Osteoblast (primary cell): ENCODE measurements around the gene CIAO3. TPM values are rescaled to one million over a fixed set of nuclear protein-coding genes. Genes with fewer than 3 reads are reported as not detected.

Experiments used
- DNase-seq: peaks from one replicate; pipeline ENCODE4 v3.0.0; 2011; ENCODE audit warnings: low spot score, mixed read lengths; ENCODE audit not compliant: insufficient read length; ENCODE audit errors: missing footprints
- H2AFZ ChIP-seq: 2 replicates; pipeline ENCODE4 v1.6.0; 2011; ENCODE audit warnings: mild to moderate bottlenecking, low read length
- H3K27ac ChIP-seq: 2 replicates; pipeline ENCODE4 v1.5.1; 2011; ENCODE audit warnings: mild to moderate bottlenecking, low read depth, low read length, moderate library complexity
- H3K27me3 ChIP-seq: 2 replicates; pipeline ENCODE4 v1.6.0; 2012; ENCODE audit warnings: mild to moderate bottlenecking, control low read depth, inconsistent platforms, low read length, moderate library complexity; ENCODE audit not compliant: insufficient read depth
- H3K36me3 ChIP-seq: 2 replicates; pipeline ENCODE4 v1.5.1; 2011; ENCODE audit warnings: mild to moderate bottlenecking, low read length, control low read depth, moderate library complexity; ENCODE audit not compliant: insufficient read depth
- H3K4me1 ChIP-seq: 2 replicates; pipeline ENCODE4 v1.5.1; 2011; ENCODE audit warnings: mild to moderate bottlenecking, low read length, control low read depth, moderate library complexity; ENCODE audit not compliant: insufficient read depth
- H3K4me2 ChIP-seq: 2 replicates; pipeline ENCODE4 v1.6.0; 2011; ENCODE audit warnings: mild to moderate bottlenecking, low read length; ENCODE audit not compliant: insufficient read depth
- H3K4me3 ChIP-seq: fragments of 200-600 bp; sonication (generic); 3 replicates; pipeline ENCODE4 v1.5.1; 2012; ENCODE audit warnings: mild to moderate bottlenecking, low read length, inconsistent platforms; ENCODE audit not compliant: insufficient read depth
- H3K79me2 ChIP-seq: 2 replicates; pipeline ENCODE4 v1.6.0; 2012; ENCODE audit warnings: mild to moderate bottlenecking, low read length, control low read depth, inconsistent platforms; ENCODE audit not compliant: insufficient read depth
- H3K9me3 ChIP-seq: 2 replicates; pipeline ENCODE4 v1.5.1; 2011; ENCODE audit warnings: low read depth, low read length, control low read depth
- H4K20me1 ChIP-seq: 2 replicates; pipeline ENCODE4 v1.6.0; 2012; ENCODE audit warnings: mild to moderate bottlenecking, low read length, control low read depth; ENCODE audit not compliant: insufficient read depth
- total RNA-seq: library from RNA; depleted of rRNA; stranded (reverse); fragments of >200 nt; gene quantifications from 2 replicates; pipeline ENCODE4 v1.2.3, GENCODE V29; 2012
- TF ChIP-seq, protein P1 (sequence below): IDR thresholded peaks from 2 replicates; pipeline ENCODE4 v1.5.1; 2011; ENCODE audit warnings: mild to moderate bottlenecking, low read depth, low read length, moderate library complexity; ENCODE audit errors: extremely low read depth

CIAO3 gene
- total RNA-seq, 1 donor: 32.2 TPM

DNA sequence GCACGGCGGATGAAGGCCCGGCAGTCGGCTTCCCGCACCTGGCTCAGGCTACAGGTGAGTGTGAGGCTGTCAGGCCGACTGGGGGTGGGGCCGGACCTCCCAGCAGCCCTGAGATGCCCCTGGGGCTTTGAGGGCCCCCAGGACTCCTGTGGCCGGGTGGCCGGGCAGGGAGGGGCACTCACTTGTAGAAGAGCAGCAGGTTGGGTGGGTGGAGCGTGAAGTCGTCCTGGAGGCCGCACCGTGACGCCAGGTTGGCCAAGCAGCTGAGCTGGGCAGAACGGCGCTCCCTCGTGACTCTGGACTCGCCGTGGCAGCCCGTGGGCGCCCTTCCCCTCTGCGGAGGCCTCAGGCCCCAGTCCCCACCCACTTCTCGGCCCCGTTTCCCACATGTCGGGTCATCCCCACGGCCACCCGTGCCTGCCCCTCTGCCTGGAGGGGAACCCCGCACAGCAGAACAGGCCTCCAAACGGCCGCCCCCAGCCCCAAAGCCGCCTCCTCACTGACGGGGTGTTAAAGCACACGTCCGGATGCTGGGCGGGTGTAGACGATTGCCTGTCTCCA, 34.5 kb upstream of the CIAO3 start:
- H3K27ac ChIP-seq: no peak overlapping the region
- no peaks in the 10 kb centered on the region for H4K20me1 ChIP-seq
- H3K4me2 ChIP-seq: no peak overlapping the region
- H3K4me3 ChIP-seq: no peak overlapping the region
- no peak overlapping the region for H2AFZ ChIP-seq
- no peaks in the 10 kb centered on the region for H3K79me2 ChIP-seq
- no peaks in the 10 kb centered on the region for H3K4me1 ChIP-seq
- DNase-seq: no peak
- H3K27me3 ChIP-seq: no peaks in the 10 kb centered on the region
- no peaks in the 10 kb centered on the region for H3K36me3 ChIP-seq
- TF ChIP-seq, protein P1, sequence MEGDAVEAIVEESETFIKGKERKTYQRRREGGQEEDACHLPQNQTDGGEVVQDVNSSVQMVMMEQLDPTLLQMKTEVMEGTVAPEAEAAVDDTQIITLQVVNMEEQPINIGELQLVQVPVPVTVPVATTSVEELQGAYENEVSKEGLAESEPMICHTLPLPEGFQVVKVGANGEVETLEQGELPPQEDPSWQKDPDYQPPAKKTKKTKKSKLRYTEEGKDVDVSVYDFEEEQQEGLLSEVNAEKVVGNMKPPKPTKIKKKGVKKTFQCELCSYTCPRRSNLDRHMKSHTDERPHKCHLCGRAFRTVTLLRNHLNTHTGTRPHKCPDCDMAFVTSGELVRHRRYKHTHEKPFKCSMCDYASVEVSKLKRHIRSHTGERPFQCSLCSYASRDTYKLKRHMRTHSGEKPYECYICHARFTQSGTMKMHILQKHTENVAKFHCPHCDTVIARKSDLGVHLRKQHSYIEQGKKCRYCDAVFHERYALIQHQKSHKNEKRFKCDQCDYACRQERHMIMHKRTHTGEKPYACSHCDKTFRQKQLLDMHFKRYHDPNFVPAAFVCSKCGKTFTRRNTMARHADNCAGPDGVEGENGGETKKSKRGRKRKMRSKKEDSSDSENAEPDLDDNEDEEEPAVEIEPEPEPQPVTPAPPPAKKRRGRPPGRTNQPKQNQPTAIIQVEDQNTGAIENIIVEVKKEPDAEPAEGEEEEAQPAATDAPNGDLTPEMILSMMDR: no peak
- no peaks in the 10 kb centered on the region for H3K9me3 ChIP-seq

DNA sequence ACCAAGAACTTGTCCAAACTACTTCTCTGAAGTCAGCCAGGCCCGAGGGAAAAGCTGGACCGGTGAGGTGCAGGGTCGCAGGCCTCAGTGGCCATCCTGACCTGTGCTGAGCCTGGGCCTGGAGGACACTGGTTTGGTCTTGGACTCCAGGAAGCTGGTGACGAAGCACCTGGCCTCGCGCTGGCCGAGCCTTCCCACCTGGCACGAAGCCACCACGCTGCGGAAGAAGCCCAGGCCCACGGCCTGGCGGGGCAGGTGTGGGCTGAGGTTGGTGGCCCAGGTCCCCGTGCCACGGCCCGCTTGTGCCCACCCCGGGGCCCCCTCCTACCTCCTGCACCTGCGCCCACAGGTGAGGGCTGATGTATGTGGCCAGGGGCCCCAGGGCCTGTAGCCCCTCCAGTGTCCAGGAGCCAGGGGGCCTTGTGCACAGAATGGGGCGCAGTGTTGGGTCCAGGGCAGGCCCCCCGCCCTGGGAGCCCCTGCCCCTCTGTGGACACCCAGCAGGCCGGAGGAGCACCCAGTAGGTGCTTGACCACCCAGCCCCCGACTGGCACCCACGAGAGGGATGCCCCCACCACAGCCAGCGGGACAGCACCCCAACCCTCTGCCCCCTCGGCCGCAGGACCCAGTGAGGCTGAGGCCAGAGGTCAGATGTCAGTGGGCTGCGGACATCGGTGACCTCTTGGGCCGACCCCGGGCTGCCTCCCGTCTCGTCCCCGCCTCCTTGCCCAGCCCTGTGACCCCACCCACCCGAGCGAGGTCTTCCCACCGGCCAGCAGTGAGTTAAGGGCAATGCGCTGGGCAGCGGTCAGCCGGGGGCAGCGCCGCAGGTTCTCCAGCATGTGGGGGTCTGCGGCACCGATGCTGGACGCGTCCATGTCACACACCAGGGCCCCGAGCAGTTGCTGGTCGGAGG, 33.5 kb upstream of the CIAO3 start:
- TF ChIP-seq, protein P1: no peak
- DNase-seq: no peak
- Histone ChIP-seq H3K36me3 (no peaks in the 10 kb centered on the region), H3K4me2 (no peak overlapping the region), H2AFZ (no peak overlapping the region), H4K20me1 (no peaks in the 10 kb centered on the region), H3K9me3 (no peaks in the 10 kb centered on the region), H3K27ac (no peak overlapping the region), H3K27me3 (no peaks in the 10 kb centered on the region), H3K4me1 (no peaks in the 10 kb centered on the region), H3K4me3 (no peak overlapping the region), H3K79me2 (no peaks in the 10 kb centered on the region)

DNA sequence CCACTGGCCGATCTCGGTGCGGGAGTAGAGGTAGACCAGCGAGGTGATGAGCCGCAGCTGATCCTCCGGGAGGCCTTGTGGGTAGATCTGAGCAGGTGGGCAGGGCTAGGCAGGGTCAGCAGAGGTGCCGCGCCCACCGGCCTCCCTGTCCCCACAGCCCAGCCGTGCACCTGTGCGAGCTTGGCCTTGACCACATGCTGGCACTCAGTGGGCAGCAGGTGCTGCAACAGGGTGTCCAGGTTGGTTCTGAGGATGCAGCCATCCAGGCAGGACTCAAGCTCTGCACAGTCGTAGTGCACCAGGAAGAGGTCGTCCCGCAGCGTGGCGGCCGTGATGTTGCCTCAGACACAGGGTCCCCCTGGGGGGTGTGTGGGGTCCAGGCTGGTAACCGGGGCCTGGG, 32.2 kb upstream of the CIAO3 start:
- Histone ChIP-seq H3K36me3 (no peaks in the 10 kb centered on the region), H2AFZ (no peak overlapping the region), H3K4me2 (no peak overlapping the region), H3K27ac (no peak overlapping the region), H3K27me3 (no peaks in the 10 kb centered on the region), H3K4me3 (no peak overlapping the region), H4K20me1 (no peaks in the 10 kb centered on the region), H3K79me2 (no peaks in the 10 kb centered on the region), H3K9me3 (no peaks in the 10 kb centered on the region), H3K4me1 (no peaks in the 10 kb centered on the region)
- DNase-seq: no peak
- TF ChIP-seq, protein P1: no peak

DNA sequence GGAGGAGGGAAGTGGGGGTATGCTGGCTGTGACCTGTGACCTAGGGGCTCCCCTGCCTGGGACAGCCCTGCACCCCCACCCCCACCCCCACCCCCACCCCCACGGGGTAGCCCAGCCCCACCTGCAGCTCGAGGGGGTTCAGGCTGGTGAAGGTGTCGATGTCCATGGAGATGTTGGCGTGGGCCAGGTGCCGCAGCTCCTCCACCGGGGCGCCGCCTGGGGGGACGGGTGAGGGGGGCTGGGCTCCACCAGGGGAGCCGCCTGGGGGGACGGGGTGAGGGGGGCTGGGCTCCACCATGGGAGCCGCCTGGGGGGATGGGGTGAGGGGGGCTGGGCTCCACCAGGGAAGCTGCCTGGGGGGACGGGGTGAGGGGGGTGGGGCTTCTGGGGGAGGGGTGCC, 29.6 kb upstream of the CIAO3 start:
- H3K4me2 ChIP-seq: no peak overlapping the region
- no peak for DNase-seq
- no peak overlapping the region for H3K4me3 ChIP-seq

More for the DNA sequence above, 29.6 kb upstream of the CIAO3 start:
- Histone ChIP-seq H3K27me3 (no peaks in the 10 kb centered on the region), H2AFZ (no peak overlapping the region), H3K9me3 (no peaks in the 10 kb centered on the region), H3K36me3 (no peaks in the 10 kb centered on the region), H3K4me1 (no peaks in the 10 kb centered on the region), H4K20me1 (no peaks in the 10 kb centered on the region), H3K27ac (no peak overlapping the region), H3K79me2 (no peaks in the 10 kb centered on the region)
- TF ChIP-seq, protein P1: no peak
